ENCODE measurements around the gene ART1. TPM values are rescaled to one million over a fixed set of nuclear protein-coding genes. Genes with fewer than 3 reads are reported as not detected.

ART1 gene
- total RNA-seq, 4 donors from 2014 or later, result not detected

GRCh38 chr11:3662856-3663255, 17.9 kb downstream of the ART1 start:
- Histone ChIP-seq H3K27ac (no peak overlapping the region), H3K27me3 (no peaks in the 10 kb centered on the region), H3K4me3 (replicated peaks in 1 of 3) (no peak overlapping the region), H3K36me3 (peaks cover 0 to 17% of the 10 kb centered on the region in 2 donors), H3K9me3 (no peaks in the 10 kb centered on the region), H3K4me1 (no peaks in the 10 kb centered on the region)
- no peak for DNase-seq
- TF ChIP-seq POLR2A (IDR thresholded peaks at IDR 0.05), result no peak
- TF ChIP-seq CTCF (IDR thresholded peaks at IDR 0.05), result no peak
- intact Hi-C loops (cut with DNase I), result no loop called here

GRCh38 chr11:3664032-3664630, 19.2 kb downstream of the ART1 start:
- no peak for TF ChIP-seq POLR2A (IDR thresholded peaks at IDR 0.05)
- no peak for TF ChIP-seq CTCF (IDR thresholded peaks at IDR 0.05)
- peaks cover 0 to 22% of the 10 kb centered on the region in 2 donors for H3K36me3 ChIP-seq
- 90 to 91% methylated on average over 10 of the region's 10 CpGs for WGBS, 2 donors

GRCh38 chr11:3665336-3666022, 20.6 kb downstream of the ART1 start:
- H3K9me3 ChIP-seq, result no peaks in the 10 kb centered on the region
- no peak overlapping the region for H3K27ac ChIP-seq
- no peaks in the 10 kb centered on the region for H3K27me3 ChIP-seq
- TF ChIP-seq POLR2A (IDR thresholded peaks at IDR 0.05), result no peak
- no peak for TF ChIP-seq CTCF (IDR thresholded peaks at IDR 0.05)
- intact Hi-C loops (cut with DNase I), result no loop called here
- WGBS, 2 donors, result 83 to 97% methylated on average over 6 of the region's 6 CpGs
- no peaks in the 10 kb centered on the region for H3K4me1 ChIP-seq
- no peak for DNase-seq
- H3K36me3 ChIP-seq, result peaks cover 0 to 23% of the 10 kb centered on the region in 2 donors
- H3K4me3 ChIP-seq (replicated peaks in 1 of 3), result no peak overlapping the region

More at GRCh38 chr11:3664032-3664630, 19.2 kb downstream of the ART1 start:
- Histone ChIP-seq H3K9me3 (no peaks in the 10 kb centered on the region), H3K27ac (no peak overlapping the region), H3K27me3 (no peaks in the 10 kb centered on the region), H3K4me1 (no peaks in the 10 kb centered on the region), H3K4me3 (replicated peaks in 1 of 3) (no peak overlapping the region)
- intact Hi-C loops (cut with DNase I), result no loop called here
- no peak for DNase-seq

- no peak for DNase-seq
- no peaks in the 10 kb centered on the region for H3K9me3 ChIP-seq
- H3K27ac ChIP-seq, result no peak overlapping the region
- no peak overlapping the region for H3K4me3 ChIP-seq (replicated peaks in 1 of 3)
- H3K27me3 ChIP-seq, result no peaks in the 10 kb centered on the region
- no peaks in the 10 kb centered on the region for H3K4me1 ChIP-seq
- H3K36me3 ChIP-seq, result peaks cover 0 to 24% of the 10 kb centered on the region in 2 donors
- TF ChIP-seq POLR2A (IDR thresholded peaks at IDR 0.05) (no peak), CTCF (IDR thresholded peaks at IDR 0.05) (no peak)
- intact Hi-C loops (cut with DNase I), result no loop called here
- WGBS, 2 donors, result 87 to 97% methylated on average over 3 to 15 of the region's 17 CpGs
Observed at GRCh38 chr11:3666023-3666530, 21.1 kb downstream of the ART1 start.
